ENCODE data around the gene FGF18.

FGF18 gene

GRCh38 chr5:171433352-171433698, 13.9 kb downstream of the FGF18 start:
- TF ChIP-seq TAF1 (IDR thresholded peaks at IDR 0.05; ENCODE audit: borderline replicate concordance, insufficient read depth, low read length) = no peak
- no peak for TF ChIP-seq SIN3A (IDR thresholded peaks at IDR 0.05; ENCODE audit: borderline replicate concordance, insufficient read depth, low read length)
- TF ChIP-seq FOXP2 (optimal IDR thresholded peaks at IDR 0.05; ENCODE audit: borderline replicate concordance, extremely low read depth, extremely low read length, insufficient read depth) = no peak

DNA sequence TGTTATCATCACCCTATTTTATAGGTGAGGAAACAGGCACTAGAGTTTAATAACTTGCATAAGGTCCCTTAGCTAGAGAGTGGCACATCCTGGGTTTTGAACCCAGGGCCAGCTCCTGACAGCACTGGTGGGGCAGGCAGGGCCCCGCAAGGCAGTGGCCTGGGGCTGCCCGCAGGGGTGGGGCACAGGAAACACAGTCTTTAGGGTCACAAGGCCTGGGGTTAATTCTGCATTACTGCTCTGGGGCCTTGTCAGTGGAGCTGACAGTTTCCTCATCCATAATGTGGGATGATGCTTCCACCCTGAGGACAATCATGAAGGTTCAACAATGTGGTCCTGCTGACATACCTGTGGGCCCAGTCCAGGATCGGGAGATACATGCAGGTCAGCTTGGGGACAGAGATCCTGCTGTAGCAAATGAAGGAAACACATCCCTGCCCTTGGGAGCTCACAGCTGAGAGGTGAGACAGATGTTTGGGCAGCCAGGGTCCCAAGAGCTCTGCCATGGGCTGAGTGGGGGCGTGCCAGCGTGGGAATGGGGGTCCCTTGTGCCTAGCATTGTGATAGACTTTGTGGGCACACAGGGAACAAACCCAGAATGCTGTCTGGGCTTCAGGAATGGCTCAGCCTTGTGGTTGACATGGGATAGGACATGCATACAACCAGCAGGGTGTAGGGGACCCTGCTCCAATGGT, 14.7 kb downstream of the FGF18 start:
- TF ChIP-seq SIN3A (IDR thresholded peaks at IDR 0.05; ENCODE audit: borderline replicate concordance, insufficient read depth, low read length) = no peak
- no peak for TF ChIP-seq FOXP2 (optimal IDR thresholded peaks at IDR 0.05; ENCODE audit: borderline replicate concordance, extremely low read depth, extremely low read length, insufficient read depth)
- no peak for TF ChIP-seq POLR2AphosphoS5 (IDR thresholded peaks at IDR 0.05; ENCODE audit: low read depth, low read length)
- TF ChIP-seq, protein P1, sequence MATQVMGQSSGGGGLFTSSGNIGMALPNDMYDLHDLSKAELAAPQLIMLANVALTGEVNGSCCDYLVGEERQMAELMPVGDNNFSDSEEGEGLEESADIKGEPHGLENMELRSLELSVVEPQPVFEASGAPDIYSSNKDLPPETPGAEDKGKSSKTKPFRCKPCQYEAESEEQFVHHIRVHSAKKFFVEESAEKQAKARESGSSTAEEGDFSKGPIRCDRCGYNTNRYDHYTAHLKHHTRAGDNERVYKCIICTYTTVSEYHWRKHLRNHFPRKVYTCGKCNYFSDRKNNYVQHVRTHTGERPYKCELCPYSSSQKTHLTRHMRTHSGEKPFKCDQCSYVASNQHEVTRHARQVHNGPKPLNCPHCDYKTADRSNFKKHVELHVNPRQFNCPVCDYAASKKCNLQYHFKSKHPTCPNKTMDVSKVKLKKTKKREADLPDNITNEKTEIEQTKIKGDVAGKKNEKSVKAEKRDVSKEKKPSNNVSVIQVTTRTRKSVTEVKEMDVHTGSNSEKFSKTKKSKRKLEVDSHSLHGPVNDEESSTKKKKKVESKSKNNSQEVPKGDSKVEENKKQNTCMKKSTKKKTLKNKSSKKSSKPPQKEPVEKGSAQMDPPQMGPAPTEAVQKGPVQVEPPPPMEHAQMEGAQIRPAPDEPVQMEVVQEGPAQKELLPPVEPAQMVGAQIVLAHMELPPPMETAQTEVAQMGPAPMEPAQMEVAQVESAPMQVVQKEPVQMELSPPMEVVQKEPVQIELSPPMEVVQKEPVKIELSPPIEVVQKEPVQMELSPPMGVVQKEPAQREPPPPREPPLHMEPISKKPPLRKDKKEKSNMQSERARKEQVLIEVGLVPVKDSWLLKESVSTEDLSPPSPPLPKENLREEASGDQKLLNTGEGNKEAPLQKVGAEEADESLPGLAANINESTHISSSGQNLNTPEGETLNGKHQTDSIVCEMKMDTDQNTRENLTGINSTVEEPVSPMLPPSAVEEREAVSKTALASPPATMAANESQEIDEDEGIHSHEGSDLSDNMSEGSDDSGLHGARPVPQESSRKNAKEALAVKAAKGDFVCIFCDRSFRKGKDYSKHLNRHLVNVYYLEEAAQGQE (IDR thresholded peaks at IDR 0.05; ENCODE audit: insufficient read depth in 1 of 2, low read depth in 2 of 2, low read length in 2 of 2) = no peak
- no peak for TF ChIP-seq TAF1 (IDR thresholded peaks at IDR 0.05; ENCODE audit: borderline replicate concordance, insufficient read depth, low read length)

DNA sequence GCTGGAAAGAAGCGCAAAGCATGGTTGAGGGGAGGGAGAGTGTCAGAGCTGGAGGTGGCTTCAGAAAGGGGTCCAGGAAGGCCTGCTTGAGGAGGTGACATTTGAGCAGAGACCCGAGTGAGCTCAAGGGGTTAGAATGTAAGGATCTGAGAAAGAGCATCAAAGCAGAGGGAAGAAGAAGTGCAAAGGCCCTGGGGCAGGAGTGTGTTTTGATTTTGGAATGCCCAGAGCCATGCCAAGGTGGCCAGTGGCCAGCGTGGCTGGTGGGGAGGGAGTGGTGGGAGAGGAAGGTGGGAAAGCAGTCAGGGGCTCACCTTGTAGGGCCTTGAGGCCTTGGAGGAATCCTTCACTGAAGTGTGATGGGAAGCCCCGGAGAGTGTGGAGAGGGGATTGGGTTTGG, 15.4 kb downstream of the FGF18 start:
- TF ChIP-seq SIN3A (IDR thresholded peaks at IDR 0.05; ENCODE audit: borderline replicate concordance, insufficient read depth, low read length) = no peak
- TF ChIP-seq, protein P1 (IDR thresholded peaks at IDR 0.05; ENCODE audit: insufficient read depth in 1 of 2, low read depth in 2 of 2, low read length in 2 of 2) = no peak

GRCh38 chr5:171435908-171436307, 16.5 kb downstream of the FGF18 start:
- no peak for TF ChIP-seq FOXP2 (optimal IDR thresholded peaks at IDR 0.05; ENCODE audit: borderline replicate concordance, extremely low read depth, extremely low read length, insufficient read depth)
- no peak for TF ChIP-seq SIN3A (IDR thresholded peaks at IDR 0.05; ENCODE audit: borderline replicate concordance, insufficient read depth, low read length)
- TF ChIP-seq TAF1 (IDR thresholded peaks at IDR 0.05; ENCODE audit: borderline replicate concordance, insufficient read depth, low read length) = no peak
- TF ChIP-seq, protein P1 (IDR thresholded peaks at IDR 0.05; ENCODE audit: insufficient read depth in 1 of 2, low read depth in 2 of 2, low read length in 2 of 2) = no peak
- TF ChIP-seq POLR2AphosphoS5 (IDR thresholded peaks at IDR 0.05; ENCODE audit: low read depth, low read length) = no peak

DNA sequence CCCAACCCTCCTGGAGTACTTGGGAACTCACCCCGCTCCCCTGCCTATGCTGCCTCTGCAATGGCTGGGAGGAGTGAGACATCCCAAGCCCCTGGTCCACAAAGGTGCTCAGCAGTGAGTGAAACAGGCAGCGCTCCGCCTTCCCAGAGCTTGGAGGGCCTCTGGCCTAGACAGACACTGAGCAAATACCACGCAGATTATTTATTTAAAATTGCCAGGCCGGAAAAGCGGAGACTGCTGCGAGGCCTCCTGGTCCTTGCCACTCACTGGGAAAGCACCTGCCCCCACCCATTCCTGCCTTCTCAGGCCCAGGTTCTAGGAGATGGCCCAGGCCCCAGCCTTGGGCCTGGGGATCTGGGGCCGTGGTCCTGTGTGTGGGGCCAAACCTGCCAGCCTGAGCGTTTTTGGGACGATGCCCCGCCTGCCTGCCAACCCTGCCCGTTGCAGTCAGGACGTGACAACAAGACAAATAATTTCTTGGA, 17.4 kb downstream of the FGF18 start:
- TF ChIP-seq FOXP2 (optimal IDR thresholded peaks at IDR 0.05; ENCODE audit: borderline replicate concordance, extremely low read depth, extremely low read length, insufficient read depth) (no peak), SIN3A (IDR thresholded peaks at IDR 0.05; ENCODE audit: borderline replicate concordance, insufficient read depth, low read length) (no peak), POLR2AphosphoS5 (IDR thresholded peaks at IDR 0.05; ENCODE audit: low read depth, low read length) (no peak), TAF1 (IDR thresholded peaks at IDR 0.05; ENCODE audit: borderline replicate concordance, insufficient read depth, low read length) (no peak)
- TF ChIP-seq, protein P1 (IDR thresholded peaks at IDR 0.05; ENCODE audit: insufficient read depth in 1 of 2, low read depth in 2 of 2, low read length in 2 of 2) = no peak
